OCI-LY1 (cell line): ENCODE data around the gene COG2.

Experiments
- EZH2 ChIP-seq: fragments of 200-600 bp; sonication (generic), shearing (Covaris generic); IDR thresholded peaks from 2 replicates; pipeline ENCODE4 v1.8.0; 2017; ENCODE audit warnings: borderline replicate concordance, mixed run types, mild to moderate bottlenecking, antibody characterized with exemption, low read length, moderate library complexity, mixed read lengths
- TF ChIP-seq, protein P1 (sequence below): fragments of 200-600 bp; sonication (generic), shearing (Covaris generic); IDR thresholded peaks from 2 replicates; pipeline ENCODE4 v1.5.1; 2017; ENCODE audit warnings: mild to moderate bottlenecking, antibody characterized with exemption, low read length, moderate library complexity, mixed read lengths

DNA sequence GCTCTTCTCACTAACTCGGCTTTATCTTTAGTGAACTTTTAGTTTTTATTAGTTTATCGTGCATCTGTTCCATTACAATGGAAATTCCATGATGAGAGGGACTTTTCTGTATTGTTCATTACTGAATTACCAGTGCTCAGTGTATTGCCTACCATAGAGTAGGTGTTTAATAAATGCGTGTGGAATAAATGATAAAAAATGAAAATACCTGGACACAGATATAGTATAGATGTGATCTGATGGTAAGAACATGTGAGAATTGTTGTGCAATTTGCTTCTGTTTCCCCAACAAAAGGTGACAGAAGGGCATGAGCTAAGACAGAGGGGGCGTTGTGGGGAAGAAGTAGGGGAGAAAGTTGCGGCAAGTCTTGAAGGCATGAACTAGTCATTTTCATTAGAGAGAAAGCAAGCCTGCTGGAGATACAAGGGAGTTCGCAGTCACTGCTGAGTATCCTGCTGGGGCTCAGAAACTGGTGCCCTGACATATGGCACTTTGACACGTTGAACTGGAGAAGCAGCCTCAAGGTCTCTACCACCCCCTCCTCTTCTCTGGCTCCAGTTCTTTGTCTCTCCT, 5.6 kb upstream of the COG2 start:
- TF ChIP-seq, protein P1, sequence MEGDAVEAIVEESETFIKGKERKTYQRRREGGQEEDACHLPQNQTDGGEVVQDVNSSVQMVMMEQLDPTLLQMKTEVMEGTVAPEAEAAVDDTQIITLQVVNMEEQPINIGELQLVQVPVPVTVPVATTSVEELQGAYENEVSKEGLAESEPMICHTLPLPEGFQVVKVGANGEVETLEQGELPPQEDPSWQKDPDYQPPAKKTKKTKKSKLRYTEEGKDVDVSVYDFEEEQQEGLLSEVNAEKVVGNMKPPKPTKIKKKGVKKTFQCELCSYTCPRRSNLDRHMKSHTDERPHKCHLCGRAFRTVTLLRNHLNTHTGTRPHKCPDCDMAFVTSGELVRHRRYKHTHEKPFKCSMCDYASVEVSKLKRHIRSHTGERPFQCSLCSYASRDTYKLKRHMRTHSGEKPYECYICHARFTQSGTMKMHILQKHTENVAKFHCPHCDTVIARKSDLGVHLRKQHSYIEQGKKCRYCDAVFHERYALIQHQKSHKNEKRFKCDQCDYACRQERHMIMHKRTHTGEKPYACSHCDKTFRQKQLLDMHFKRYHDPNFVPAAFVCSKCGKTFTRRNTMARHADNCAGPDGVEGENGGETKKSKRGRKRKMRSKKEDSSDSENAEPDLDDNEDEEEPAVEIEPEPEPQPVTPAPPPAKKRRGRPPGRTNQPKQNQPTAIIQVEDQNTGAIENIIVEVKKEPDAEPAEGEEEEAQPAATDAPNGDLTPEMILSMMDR, result no peak
- TF ChIP-seq EZH2, result no peak
